Mononuclear cell (primary cell): ENCODE results near the gene EIF3B. TPM values are rescaled to one million over a fixed set of nuclear protein-coding genes. Genes with fewer than 3 reads are reported as not detected.
"Not testable (repeated sequence)": the region's sequence is repeated elsewhere in the genome, so short reads cannot be mapped to it uniquely, and the experiment has no call there.

Experiments
- H3K27me3 ChIP-seq: 2 replicates; pipeline ENCODE4 v1.6.0; 2011; ENCODE audit warnings: low read length, control low read depth; ENCODE audit not compliant: insufficient read depth
- H3K4me1 ChIP-seq: 2 replicates; pipeline ENCODE4 v1.5.1; 2011; ENCODE audit warnings: mild to moderate bottlenecking, low read length, control low read depth; ENCODE audit not compliant: insufficient read depth
- H3K4me3 ChIP-seq: 2 replicates; pipeline ENCODE4 v1.5.1; 2011; ENCODE audit warnings: mild to moderate bottlenecking, low read length, moderate library complexity
- H3K9me3 ChIP-seq: 2 replicates; pipeline ENCODE4 v1.5.1; 2011; ENCODE audit warnings: low read depth, mild to moderate bottlenecking, control low read depth, low read length
- total RNA-seq: library from RNA; depleted of rRNA; stranded (reverse); fragments of >200 nt; gene quantifications from one replicate; pipeline ENCODE4 v1.2.3, GENCODE V29; 2012

Gene EIF3B
- total RNA-seq, 1 donor = 119 TPM

DNA sequence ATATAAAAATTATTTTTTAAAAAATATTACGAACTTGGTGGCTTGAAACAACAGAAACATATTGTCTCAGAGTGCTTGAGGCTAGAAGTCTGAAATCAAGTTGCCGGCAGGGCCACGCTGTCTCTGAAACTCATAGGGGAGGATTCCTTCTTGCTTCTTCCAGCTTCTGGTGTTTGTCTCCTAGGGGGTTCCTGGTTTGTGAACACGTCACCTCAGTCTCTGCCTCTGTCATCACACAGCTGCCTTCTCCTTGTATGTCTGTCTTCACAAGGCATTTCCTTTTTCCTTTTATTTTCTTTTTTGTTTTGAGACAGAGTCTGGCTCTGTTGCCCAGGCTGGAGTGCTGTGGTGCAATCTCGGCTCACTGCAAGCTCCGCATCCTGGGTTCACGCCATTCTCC lies 27.7 kb upstream of the EIF3B start:
- no peaks in the 10 kb centered on the region for H3K9me3 ChIP-seq
- no peaks in the 10 kb centered on the region for H3K27me3 ChIP-seq
- H3K4me1 ChIP-seq = peaks cover 13% of the 10 kb centered on the region
- no peak overlapping the region for H3K4me3 ChIP-seq

DNA sequence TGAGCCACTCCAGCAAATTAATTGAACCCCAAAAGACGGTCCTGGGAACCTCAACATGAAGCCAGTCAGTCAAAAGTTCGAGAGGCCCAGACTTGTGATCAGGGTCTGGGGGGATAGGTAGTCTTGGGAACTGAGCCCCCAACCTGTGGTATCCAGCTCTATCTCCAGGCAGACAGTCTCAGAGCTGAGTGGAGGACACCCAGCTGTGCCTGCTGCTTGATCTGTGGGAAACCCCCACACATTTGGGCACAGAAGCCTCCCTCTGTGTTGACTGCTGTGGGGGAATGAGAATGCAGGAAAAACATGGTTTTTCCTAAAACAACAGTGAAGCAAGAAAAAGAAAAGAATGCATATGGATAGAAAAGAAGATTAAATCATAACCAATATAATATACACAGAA lies 24.1 kb upstream of the EIF3B start:
- no peak overlapping the region for H3K4me3 ChIP-seq
- no peaks in the 10 kb centered on the region for H3K9me3 ChIP-seq
- no peaks in the 10 kb centered on the region for H3K27me3 ChIP-seq
- peaks cover 2% of the 10 kb centered on the region for H3K4me1 ChIP-seq

- H3K27me3 ChIP-seq = no peaks in the 10 kb centered on the region
- H3K4me3 ChIP-seq = no peak overlapping the region
- H3K9me3 ChIP-seq = no peaks in the 10 kb centered on the region
- H3K4me1 ChIP-seq = no peaks in the 10 kb centered on the region
Measured at GRCh38 chr7:2331707-2332106, 22.9 kb upstream of the EIF3B start.

- not testable (repeated sequence) for H3K9me3 ChIP-seq
Measured at GRCh38 chr7:2332606-2333231, 21.9 kb upstream of the EIF3B start.

GRCh38 chr7:2336626-2337299 lies 17.9 kb upstream of the EIF3B start:
- no peak overlapping the region for H3K4me3 ChIP-seq
- no peaks in the 10 kb centered on the region for H3K4me1 ChIP-seq
- no peaks in the 10 kb centered on the region for H3K27me3 ChIP-seq
- H3K9me3 ChIP-seq = no peaks in the 10 kb centered on the region

More at GRCh38 chr7:2332606-2333231, 21.9 kb upstream of the EIF3B start:
- not testable (repeated sequence) for H3K27me3 ChIP-seq, H3K4me1 ChIP-seq, H3K4me3 ChIP-seq

- not testable (repeated sequence) for H3K27me3 ChIP-seq, H3K4me3 ChIP-seq, H3K9me3 ChIP-seq, H3K4me1 ChIP-seq
Measured at GRCh38 chr7:2347351-2348063, 7.1 kb upstream of the EIF3B start.

DNA sequence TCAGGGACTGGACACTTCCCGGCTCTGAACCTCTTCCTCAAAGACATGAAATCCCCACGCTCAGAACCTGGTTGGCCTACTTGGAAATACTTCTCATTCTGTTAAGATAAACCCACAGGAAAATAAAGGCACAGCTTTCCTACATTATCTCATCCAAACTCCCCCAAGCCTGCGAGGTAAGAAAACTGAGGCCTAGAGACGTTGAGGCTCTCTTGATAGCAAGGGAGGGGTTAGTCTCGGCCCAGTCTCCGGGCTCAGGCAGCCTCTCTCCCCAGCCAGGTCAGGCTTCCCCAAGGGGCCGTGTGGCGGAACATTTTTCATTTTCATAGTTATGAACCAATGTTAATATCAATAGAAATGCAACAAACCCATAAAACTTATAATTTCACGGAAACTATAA lies 4.6 kb upstream of the EIF3B start:
- Histone ChIP-seq H3K9me3 (no peaks in the 10 kb centered on the region), H3K4me1 (peaks cover 15% of the 10 kb centered on the region), H3K4me3 (no peak overlapping the region), H3K27me3 (no peaks in the 10 kb centered on the region)

GRCh38 chr7:2350861-2351260 lies 3.8 kb upstream of the EIF3B start:
- peaks cover 22% of the 10 kb centered on the region for H3K4me1 ChIP-seq
- no peaks in the 10 kb centered on the region for H3K27me3 ChIP-seq
- no peaks in the 10 kb centered on the region for H3K9me3 ChIP-seq
- no peak overlapping the region for H3K4me3 ChIP-seq

DNA sequence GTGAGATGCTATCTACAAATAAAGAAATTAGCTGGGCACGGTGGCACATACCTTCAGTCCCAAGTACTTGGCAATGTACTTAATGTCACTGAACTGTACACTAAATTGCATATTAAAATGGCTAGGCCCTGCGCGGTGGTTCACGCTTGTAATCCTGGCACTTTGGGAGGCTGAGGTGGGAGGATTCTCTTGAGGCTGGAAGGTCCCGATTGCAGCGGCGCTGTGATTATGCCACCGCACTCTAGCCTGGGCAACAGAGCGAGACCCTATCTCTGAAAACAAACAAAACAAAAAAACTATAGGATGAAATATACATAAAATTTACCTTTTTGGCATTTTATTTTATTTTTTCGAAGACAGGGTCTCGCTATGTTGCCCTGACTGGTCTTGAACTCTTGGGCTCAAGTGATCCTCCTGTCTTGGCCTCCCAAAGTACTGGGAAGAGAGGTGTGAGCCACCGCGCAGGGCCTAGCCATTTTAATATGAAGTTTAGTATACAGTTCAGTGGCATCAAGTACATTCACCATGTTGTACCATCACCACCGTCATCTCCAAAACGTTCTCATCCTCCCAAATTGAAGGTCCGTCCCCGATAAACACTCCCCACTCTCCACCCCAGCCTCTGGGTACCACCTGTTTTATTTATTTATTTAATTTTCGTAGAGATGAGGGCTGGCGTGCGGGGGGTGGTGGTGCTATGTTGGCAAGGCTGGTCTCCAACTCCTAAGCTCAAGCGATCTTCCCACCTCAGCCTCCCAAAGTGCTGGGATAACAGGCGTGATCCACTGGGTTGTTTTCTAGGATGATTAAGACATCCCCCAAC lies 1.3 kb upstream of the EIF3B start:
- Histone ChIP-seq H3K9me3 (no peaks in the 10 kb centered on the region), H3K27me3 (no peaks in the 10 kb centered on the region), H3K4me1 (peaks cover 42% of the 10 kb centered on the region), H3K4me3 (peak overlapping the region; percentile 80)

DNA sequence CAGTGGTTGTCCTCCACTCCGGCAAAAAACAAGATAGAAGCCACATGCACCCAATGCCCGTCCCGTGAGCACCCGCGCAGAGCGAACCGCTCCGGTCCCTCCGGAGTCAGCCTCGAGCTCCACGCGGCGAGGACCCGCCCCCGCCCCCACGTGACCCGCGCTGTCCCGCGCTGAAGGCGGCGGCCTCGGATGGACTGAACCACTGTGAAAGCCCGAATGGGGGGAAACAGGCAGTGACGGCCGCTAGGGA lies 766 bp upstream of the EIF3B start:
- no peaks in the 10 kb centered on the region for H3K27me3 ChIP-seq
- H3K9me3 ChIP-seq = no peaks in the 10 kb centered on the region
- H3K4me3 ChIP-seq = peak overlapping the region; percentile 80
- H3K4me1 ChIP-seq = peaks cover 47% of the 10 kb centered on the region

DNA sequence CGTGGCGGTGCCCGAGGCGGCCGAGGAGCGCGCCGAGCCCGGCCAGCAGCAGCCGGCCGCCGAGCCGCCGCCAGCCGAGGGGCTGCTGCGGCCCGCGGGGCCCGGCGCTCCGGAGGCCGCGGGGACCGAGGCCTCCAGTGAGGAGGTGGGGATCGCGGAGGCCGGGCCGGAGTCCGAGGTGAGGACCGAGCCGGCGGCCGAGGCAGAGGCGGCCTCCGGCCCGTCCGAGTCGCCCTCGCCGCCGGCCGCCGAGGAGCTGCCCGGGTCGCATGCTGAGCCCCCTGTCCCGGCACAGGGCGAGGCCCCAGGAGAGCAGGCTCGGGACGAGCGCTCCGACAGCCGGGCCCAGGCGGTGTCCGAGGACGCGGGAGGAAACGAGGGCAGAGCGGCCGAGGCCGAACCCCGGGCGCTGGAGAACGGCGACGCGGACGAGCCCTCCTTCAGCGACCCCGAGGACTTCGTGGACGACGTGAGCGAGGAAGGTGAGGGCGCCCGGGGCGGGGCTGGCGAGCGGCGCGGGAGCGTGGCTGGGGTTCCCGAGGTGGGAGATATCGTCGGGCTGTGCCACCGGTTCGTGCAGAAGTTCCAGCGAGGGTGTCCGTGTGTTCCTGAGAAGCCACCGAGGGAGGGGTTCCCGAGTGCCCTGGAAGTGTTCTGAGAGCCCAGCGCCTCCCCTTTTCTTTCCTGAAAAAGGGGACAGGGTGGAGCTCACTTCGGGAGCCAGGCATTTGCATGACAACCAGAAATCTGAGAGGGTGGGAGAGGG lies 495 bp downstream of the EIF3B start:
- no peaks in the 10 kb centered on the region for H3K27me3 ChIP-seq
- no peaks in the 10 kb centered on the region for H3K9me3 ChIP-seq
- H3K4me1 ChIP-seq = peaks cover 51% of the 10 kb centered on the region
- peak overlapping the region; percentile 80 for H3K4me3 ChIP-seq

- Histone ChIP-seq H3K9me3 (no peaks in the 10 kb centered on the region), H3K4me1 (peaks cover 51% of the 10 kb centered on the region), H3K27me3 (no peaks in the 10 kb centered on the region), H3K4me3 (peak overlapping the region; percentile 80)
Measured at GRCh38 chr7:2355705-2356008, 1.0 kb downstream of the EIF3B start.

GRCh38 chr7:2357165-2357564 lies 2.5 kb downstream of the EIF3B start:
- Histone ChIP-seq H3K4me3 (no peak overlapping the region), H3K4me1 (peaks cover 51% of the 10 kb centered on the region), H3K27me3 (no peaks in the 10 kb centered on the region), H3K9me3 (no peaks in the 10 kb centered on the region)

GRCh38 chr7:2357571-2357970 lies 2.9 kb downstream of the EIF3B start:
- H3K4me1 ChIP-seq = peaks cover 51% of the 10 kb centered on the region
- H3K9me3 ChIP-seq = no peaks in the 10 kb centered on the region
- H3K27me3 ChIP-seq = no peaks in the 10 kb centered on the region
- no peak overlapping the region for H3K4me3 ChIP-seq
